B cell (primary cell): Measurements from ENCODE around the gene LMF2.

ENCODE experiments used
- EZH2 ChIP-seq: IDR thresholded peaks from 2 replicates; pipeline ENCODE4 v1.6.1; 2012; ENCODE audit warnings: borderline replicate concordance, low read depth, mild to moderate bottlenecking, moderate library complexity, low read length; ENCODE audit not compliant: insufficient read depth, poor library complexity, severe bottlenecking
- TF ChIP-seq, protein P1 (sequence below): fragments of 200-600 bp; IDR thresholded peaks from one replicate; pipeline ENCODE4 v1.8.0; 2022; ENCODE audit warnings: antibody characterized with exemption, mild to moderate bottlenecking

DNA sequence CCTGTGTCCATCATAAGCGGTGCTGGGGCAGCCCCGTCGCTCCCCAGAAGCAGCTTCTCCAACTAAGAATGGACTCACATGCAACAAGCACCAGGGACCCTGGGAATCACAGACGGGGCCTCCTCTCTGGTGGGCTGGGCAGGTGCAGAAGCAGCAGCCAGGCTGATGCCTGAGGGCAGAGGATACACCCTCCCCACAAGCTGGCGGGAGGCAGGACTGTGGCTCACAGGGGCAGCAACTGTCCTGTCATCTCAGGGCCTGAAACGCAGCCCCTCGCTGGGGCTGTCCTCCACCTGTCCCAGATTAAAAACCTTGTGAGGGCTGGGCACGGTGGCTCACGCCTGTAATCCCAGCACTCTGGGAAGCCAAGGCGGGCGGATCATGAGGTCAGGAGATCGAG, 29.6 kb downstream of the LMF2 start:
- no peak for TF ChIP-seq EZH2
- TF ChIP-seq, protein P1, sequence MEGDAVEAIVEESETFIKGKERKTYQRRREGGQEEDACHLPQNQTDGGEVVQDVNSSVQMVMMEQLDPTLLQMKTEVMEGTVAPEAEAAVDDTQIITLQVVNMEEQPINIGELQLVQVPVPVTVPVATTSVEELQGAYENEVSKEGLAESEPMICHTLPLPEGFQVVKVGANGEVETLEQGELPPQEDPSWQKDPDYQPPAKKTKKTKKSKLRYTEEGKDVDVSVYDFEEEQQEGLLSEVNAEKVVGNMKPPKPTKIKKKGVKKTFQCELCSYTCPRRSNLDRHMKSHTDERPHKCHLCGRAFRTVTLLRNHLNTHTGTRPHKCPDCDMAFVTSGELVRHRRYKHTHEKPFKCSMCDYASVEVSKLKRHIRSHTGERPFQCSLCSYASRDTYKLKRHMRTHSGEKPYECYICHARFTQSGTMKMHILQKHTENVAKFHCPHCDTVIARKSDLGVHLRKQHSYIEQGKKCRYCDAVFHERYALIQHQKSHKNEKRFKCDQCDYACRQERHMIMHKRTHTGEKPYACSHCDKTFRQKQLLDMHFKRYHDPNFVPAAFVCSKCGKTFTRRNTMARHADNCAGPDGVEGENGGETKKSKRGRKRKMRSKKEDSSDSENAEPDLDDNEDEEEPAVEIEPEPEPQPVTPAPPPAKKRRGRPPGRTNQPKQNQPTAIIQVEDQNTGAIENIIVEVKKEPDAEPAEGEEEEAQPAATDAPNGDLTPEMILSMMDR: no peak
